MM.1S (cell line): Measurements from ENCODE around the gene ACSL6.

ENCODE experiments used
- DNase-seq: peaks from one replicate; pipeline ENCODE4 v3.0.0-alpha.2; 2015
- H2AFZ ChIP-seq: fragments of 300-600 bp; sonication (generic); 2 replicates; pipeline ENCODE4 v1.6.0; 2016; ENCODE audit warnings: antibody characterized with exemption, low read length
- H3F3A ChIP-seq: fragments of 300-600 bp; sonication (generic); 2 replicates; pipeline ENCODE4 v1.6.1; 2016; ENCODE audit warnings: mild to moderate bottlenecking, antibody characterized with exemption, low read length, moderate library complexity, mixed read lengths; ENCODE audit not compliant: insufficient read depth
- H3K27ac ChIP-seq: fragments of 300-600 bp; sonication (generic); 2 replicates; pipeline ENCODE4 v1.5.1; 2016; ENCODE audit warnings: mild to moderate bottlenecking, low read length
- H3K27me3 ChIP-seq: fragments of 300-600 bp; sonication (generic); replicated peaks from 2 replicates; pipeline ENCODE4 v1.6.0; 2016; ENCODE audit warnings: low read length; ENCODE audit not compliant: insufficient read depth
- H3K36me3 ChIP-seq: fragments of 300-600 bp; sonication (generic); replicated peaks from 2 replicates; pipeline ENCODE4 v1.6.1; 2016; ENCODE audit warnings: mild to moderate bottlenecking, low read length, mixed read lengths; ENCODE audit not compliant: insufficient read depth
- H3K4me1 ChIP-seq: fragments of 300-600 bp; sonication (generic); 2 replicates; pipeline ENCODE4 v1.6.1; 2016; ENCODE audit warnings: low read length, mixed read lengths
- H3K4me2 ChIP-seq: fragments of 300-600 bp; sonication (generic); 2 replicates; pipeline ENCODE4 v1.6.0; 2016; ENCODE audit warnings: low read depth, low read length
- H3K4me3 ChIP-seq: fragments of 300-600 bp; sonication (generic); 2 replicates; pipeline ENCODE4 v1.5.1; 2016; ENCODE audit warnings: low read length, mixed read lengths
- H3K79me2 ChIP-seq: fragments of 300-600 bp; sonication (generic); 2 replicates; pipeline ENCODE4 v1.6.1; 2016; ENCODE audit warnings: mixed run types, low read length, mixed read lengths
- H3K9ac ChIP-seq: fragments of 300-600 bp; sonication (generic); 2 replicates; pipeline ENCODE4 v1.6.1; 2016; ENCODE audit warnings: low read length, mixed read lengths
- H3K9me2 ChIP-seq: fragments of 300-600 bp; sonication (generic); replicated peaks from 2 replicates; pipeline ENCODE4 v1.6.1; 2016; ENCODE audit warnings: mild to moderate bottlenecking, low read length, mixed read lengths; ENCODE audit not compliant: insufficient read depth
- H3K9me3 ChIP-seq: fragments of 300-600 bp; sonication (generic); replicated peaks from 2 replicates; pipeline ENCODE4 v1.6.1; 2016; ENCODE audit warnings: mild to moderate bottlenecking, low read length, mixed read lengths; ENCODE audit not compliant: insufficient read depth
- H4K20me1 ChIP-seq: fragments of 300-600 bp; sonication (generic); 2 replicates; pipeline ENCODE4 v1.6.1; 2016; ENCODE audit warnings: mild to moderate bottlenecking, low read length, moderate library complexity, mixed read lengths; ENCODE audit not compliant: insufficient read depth
- EZH2 ChIP-seq: fragments of 300-600 bp; sonication (generic); optimal IDR thresholded peaks from 2 replicates; pipeline ENCODE3; 2017; ENCODE audit warnings: low read depth, mild to moderate bottlenecking, antibody characterized with exemption, low read length, mixed read lengths
- EZH2phosphoT487 ChIP-seq: fragments of 300-600 bp; sonication (generic); IDR thresholded peaks from 2 replicates; pipeline ENCODE4 v1.6.1; 2018; ENCODE audit warnings: antibody characterized with exemption, low read length
- TF ChIP-seq, protein P1 (sequence below): fragments of 300-600 bp; sonication (generic); IDR thresholded peaks from 2 replicates; pipeline ENCODE4 v1.5.1; 2016; ENCODE audit warnings: antibody characterized with exemption, low read length, mixed read lengths

ACSL6 gene

DNA sequence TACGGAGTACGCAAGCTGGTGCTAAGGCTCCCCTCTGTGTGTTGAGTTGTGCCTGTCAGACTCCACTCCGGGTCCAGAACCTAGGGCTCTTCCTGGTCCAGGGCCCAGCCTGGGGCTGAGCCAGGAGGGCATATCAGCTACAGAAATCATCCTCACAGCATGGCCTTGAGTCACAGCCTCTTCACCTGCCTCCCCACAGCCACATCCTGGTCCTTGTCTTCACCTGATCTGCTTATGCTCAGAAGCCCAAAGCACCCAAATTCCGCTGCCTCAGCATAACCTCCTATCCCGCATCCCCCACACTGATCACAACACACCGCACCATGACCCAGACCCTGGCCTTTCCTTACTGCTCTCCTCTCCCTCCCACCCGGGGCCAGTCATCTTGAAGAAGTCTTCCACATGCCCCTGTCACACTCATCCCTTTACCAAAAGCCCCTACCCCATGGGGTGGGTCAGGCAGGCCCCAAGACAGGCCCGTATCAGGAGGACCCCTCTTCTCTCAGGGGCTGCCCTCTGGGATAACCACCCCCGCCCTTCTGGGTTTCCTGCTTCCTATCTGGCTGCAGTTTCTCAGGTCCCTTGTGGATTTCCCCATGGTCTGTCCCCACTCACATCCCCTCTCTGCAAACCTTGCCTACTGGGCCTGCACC lies 47.7 kb upstream of the ACSL6 start:
- no peaks in the 10 kb centered on the region for H3K27me3 ChIP-seq
- H2AFZ ChIP-seq, result no peak overlapping the region
- no peak overlapping the region for H3K4me3 ChIP-seq
- no peaks in the 10 kb centered on the region for H3K36me3 ChIP-seq
- no peak overlapping the region for H3K27ac ChIP-seq
- H3K9ac ChIP-seq, result no peak overlapping the region
- H3K9me3 ChIP-seq, result no peaks in the 10 kb centered on the region
- TF ChIP-seq EZH2, result no peak
- no peak for TF ChIP-seq EZH2phosphoT487
- TF ChIP-seq, protein P1, sequence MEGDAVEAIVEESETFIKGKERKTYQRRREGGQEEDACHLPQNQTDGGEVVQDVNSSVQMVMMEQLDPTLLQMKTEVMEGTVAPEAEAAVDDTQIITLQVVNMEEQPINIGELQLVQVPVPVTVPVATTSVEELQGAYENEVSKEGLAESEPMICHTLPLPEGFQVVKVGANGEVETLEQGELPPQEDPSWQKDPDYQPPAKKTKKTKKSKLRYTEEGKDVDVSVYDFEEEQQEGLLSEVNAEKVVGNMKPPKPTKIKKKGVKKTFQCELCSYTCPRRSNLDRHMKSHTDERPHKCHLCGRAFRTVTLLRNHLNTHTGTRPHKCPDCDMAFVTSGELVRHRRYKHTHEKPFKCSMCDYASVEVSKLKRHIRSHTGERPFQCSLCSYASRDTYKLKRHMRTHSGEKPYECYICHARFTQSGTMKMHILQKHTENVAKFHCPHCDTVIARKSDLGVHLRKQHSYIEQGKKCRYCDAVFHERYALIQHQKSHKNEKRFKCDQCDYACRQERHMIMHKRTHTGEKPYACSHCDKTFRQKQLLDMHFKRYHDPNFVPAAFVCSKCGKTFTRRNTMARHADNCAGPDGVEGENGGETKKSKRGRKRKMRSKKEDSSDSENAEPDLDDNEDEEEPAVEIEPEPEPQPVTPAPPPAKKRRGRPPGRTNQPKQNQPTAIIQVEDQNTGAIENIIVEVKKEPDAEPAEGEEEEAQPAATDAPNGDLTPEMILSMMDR, result no peak
- no peaks in the 10 kb centered on the region; the same call in 1 of the 2 replicates for H3K4me1 ChIP-seq
- no peaks in the 10 kb centered on the region for H3F3A ChIP-seq
- H3K4me2 ChIP-seq, result no peak overlapping the region
- H3K9me2 ChIP-seq, result no peaks in the 10 kb centered on the region
- H4K20me1 ChIP-seq, result no peaks in the 10 kb centered on the region
- DNase-seq, result no peak
- no peaks in the 10 kb centered on the region for H3K79me2 ChIP-seq

DNA sequence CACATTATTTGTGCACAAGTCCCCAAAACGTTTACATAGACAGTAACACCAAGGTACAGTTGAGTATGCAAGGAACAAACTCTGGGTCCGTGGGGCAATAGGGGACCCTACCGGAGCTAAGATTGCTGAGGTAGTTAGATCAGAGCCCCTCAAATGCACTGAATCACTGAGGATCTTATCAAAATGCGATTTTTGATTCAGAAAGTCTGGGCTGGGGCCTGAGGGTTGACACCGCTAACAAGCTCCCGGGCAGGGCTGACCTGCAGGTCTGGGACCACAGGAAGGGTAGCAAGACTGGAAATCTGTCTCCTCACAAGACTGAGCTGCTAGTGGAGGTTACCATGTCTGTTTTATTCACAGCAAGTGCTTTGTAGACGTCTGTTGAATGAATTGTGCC lies 47.2 kb upstream of the ACSL6 start:
- H3K4me1 ChIP-seq, result no peaks in the 10 kb centered on the region; the same call in 1 of the 2 replicates
- no peak overlapping the region for H3K9ac ChIP-seq
- TF ChIP-seq EZH2, result no peak
- TF ChIP-seq, protein P1, result no peak
- no peak for TF ChIP-seq EZH2phosphoT487
- no peak for DNase-seq
- no peaks in the 10 kb centered on the region for H3F3A ChIP-seq
- H3K4me2 ChIP-seq, result no peak overlapping the region
- H2AFZ ChIP-seq, result no peak overlapping the region
- no peaks in the 10 kb centered on the region for H3K36me3 ChIP-seq
- H3K27me3 ChIP-seq, result no peaks in the 10 kb centered on the region
- H3K27ac ChIP-seq, result no peak overlapping the region
- H3K9me2 ChIP-seq, result no peaks in the 10 kb centered on the region
- no peaks in the 10 kb centered on the region for H3K9me3 ChIP-seq
- H3K4me3 ChIP-seq, result no peak overlapping the region
- no peaks in the 10 kb centered on the region for H4K20me1 ChIP-seq
- no peaks in the 10 kb centered on the region for H3K79me2 ChIP-seq

DNA sequence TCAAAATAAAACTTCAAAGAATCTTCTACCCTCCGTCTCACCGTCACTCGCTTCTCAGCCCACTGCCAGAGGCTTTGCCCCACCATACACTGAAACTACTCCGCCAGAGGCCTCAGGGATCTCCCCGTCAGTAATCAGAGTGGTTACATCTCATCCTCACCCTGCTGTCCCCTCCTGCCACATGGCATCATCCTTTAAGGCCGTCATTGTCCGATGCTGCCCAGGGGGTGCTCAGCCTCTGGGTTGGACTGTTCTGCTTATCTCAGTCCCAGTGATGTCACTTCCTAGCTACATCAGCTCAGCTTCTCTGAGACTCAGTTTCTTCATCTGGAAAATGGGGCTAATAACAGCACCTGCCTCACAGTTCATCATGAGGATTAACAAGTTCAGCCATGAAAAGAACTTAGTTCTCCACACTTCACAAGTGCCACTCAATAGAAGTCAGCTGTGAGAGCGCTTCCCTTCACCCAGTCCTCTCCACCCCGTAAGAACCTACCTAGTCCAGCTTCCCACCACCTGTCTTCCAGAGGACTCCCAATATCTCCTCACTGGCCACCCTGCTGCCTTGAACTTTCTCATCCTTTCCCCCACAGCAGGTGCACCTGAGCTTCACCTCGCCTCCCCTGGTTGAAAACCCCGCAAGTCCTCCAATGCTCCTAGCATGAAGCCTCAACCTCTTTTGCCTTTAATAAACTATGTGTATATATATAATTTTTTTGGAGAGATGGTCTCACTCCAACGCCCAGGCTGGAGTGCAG lies 46.2 kb upstream of the ACSL6 start:
- no peaks in the 10 kb centered on the region for H3K4me1 ChIP-seq
- TF ChIP-seq, protein P1, result no peak
- TF ChIP-seq EZH2phosphoT487 (no peak), EZH2 (no peak)
- no peak overlapping the region for H3K9ac ChIP-seq
- H4K20me1 ChIP-seq, result no peaks in the 10 kb centered on the region
- H3K4me2 ChIP-seq, result no peak overlapping the region
- no peaks in the 10 kb centered on the region for H3K9me3 ChIP-seq
- H3K27me3 ChIP-seq, result no peaks in the 10 kb centered on the region; the same call in 1 of the 2 replicates
- no peak overlapping the region for H3K4me3 ChIP-seq
- no peak overlapping the region for H2AFZ ChIP-seq
- H3F3A ChIP-seq, result no peaks in the 10 kb centered on the region
- no peaks in the 10 kb centered on the region for H3K36me3 ChIP-seq
- H3K27ac ChIP-seq, result no peak overlapping the region
- no peak for DNase-seq
- H3K9me2 ChIP-seq, result no peaks in the 10 kb centered on the region
- no peaks in the 10 kb centered on the region for H3K79me2 ChIP-seq
